ENCODE measurements around the gene FAF1.

Gene FAF1

DNA sequence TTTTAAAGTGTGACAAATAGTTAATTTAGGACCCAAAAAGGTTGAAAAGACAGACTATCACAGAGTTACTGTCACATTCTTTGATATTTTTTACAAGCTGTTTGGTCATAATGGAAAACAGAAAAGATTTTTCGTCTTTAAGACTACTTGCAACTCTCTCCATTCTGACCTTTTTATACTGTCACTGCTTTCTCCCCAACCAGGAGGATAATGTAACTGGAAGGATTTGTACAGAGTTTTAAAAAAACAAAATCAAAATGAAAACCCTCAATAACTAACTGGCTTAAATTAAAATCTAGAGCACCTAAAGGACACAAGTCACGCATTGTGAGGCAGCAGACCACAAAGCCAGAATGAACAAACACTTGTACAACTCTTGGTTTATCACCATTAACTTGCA is 257.7 kb downstream of the FAF1 start:
- H3K27ac ChIP-seq: no peak overlapping the region

DNA sequence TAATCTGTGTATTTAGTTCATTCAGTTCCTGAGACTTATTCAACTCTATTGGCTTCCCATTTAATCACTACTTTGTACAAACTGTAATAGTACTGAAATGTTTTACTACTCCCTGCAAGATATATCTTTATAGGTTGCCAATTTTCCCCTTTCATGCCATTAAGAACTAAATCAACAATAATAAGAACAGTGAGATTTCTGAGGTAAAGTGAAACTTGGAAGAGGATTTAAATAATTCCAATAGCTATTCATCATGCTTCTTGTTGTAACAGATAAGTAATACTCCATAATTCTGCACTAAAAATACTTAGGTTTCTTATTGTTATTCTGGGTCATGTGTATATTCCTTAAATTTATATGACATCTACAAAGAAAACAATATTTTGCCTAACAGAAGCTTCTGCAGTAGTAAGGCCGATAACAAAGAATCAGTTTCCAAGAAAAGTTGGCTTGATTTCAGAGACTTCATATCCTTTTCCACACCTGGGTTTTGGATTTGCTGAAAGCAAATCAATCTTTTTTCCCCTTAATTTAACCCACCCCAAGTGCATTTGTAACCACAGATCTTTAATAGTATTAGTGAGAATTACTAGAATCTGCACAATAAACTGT is 258.3 kb downstream of the FAF1 start:
- Histone ChIP-seq H3K4me3 (ENCODE audit: low read depth, low read length) (no peak overlapping the region), H3K27ac (no peak overlapping the region), H3K36me3 (no peaks in the 10 kb centered on the region), H3K27me3 (ENCODE audit: insufficient read depth, low read depth, severe bottlenecking) (no peaks in the 10 kb centered on the region), H3K9me3 (ENCODE audit: severe bottlenecking) (no peaks in the 10 kb centered on the region)
- TF ChIP-seq, protein P1, sequence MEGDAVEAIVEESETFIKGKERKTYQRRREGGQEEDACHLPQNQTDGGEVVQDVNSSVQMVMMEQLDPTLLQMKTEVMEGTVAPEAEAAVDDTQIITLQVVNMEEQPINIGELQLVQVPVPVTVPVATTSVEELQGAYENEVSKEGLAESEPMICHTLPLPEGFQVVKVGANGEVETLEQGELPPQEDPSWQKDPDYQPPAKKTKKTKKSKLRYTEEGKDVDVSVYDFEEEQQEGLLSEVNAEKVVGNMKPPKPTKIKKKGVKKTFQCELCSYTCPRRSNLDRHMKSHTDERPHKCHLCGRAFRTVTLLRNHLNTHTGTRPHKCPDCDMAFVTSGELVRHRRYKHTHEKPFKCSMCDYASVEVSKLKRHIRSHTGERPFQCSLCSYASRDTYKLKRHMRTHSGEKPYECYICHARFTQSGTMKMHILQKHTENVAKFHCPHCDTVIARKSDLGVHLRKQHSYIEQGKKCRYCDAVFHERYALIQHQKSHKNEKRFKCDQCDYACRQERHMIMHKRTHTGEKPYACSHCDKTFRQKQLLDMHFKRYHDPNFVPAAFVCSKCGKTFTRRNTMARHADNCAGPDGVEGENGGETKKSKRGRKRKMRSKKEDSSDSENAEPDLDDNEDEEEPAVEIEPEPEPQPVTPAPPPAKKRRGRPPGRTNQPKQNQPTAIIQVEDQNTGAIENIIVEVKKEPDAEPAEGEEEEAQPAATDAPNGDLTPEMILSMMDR (IDR thresholded peaks at IDR 0.05; ENCODE audit: low read depth, low read length): no peak
- DNase-seq: no peak

More for the DNA sequence above, 257.7 kb downstream of the FAF1 start:
- Histone ChIP-seq H3K9me3 (ENCODE audit: severe bottlenecking) (no peaks in the 10 kb centered on the region), H3K4me3 (ENCODE audit: low read depth, low read length) (no peak overlapping the region), H3K36me3 (no peaks in the 10 kb centered on the region), H3K27me3 (ENCODE audit: insufficient read depth, low read depth, severe bottlenecking) (no peaks in the 10 kb centered on the region)
- no peak for DNase-seq
- TF ChIP-seq, protein P1 (IDR thresholded peaks at IDR 0.05; ENCODE audit: low read depth, low read length): no peak

GRCh38 chr1:50700621-50701020 is 259.4 kb downstream of the FAF1 start:
- H3K4me3 ChIP-seq (ENCODE audit: low read depth, low read length): no peak overlapping the region

GRCh38 chr1:50700214-50700613 is 259.9 kb downstream of the FAF1 start:
- DNase-seq: peak; percentile 40
- no peak overlapping the region for H3K4me3 ChIP-seq (ENCODE audit: low read depth, low read length)
- TF ChIP-seq, protein P1 (IDR thresholded peaks at IDR 0.05; ENCODE audit: low read depth, low read length): no peak
- H3K36me3 ChIP-seq: no peaks in the 10 kb centered on the region
- H3K27ac ChIP-seq: 0 out of 2 replicates have a peak overlapping the region, but pooled peaks have one; percentile 18
- no peaks in the 10 kb centered on the region for H3K9me3 ChIP-seq (ENCODE audit: severe bottlenecking)
- no peaks in the 10 kb centered on the region for H3K27me3 ChIP-seq (ENCODE audit: insufficient read depth, low read depth, severe bottlenecking)

More at GRCh38 chr1:50700621-50701020, 259.4 kb downstream of the FAF1 start:
- H3K9me3 ChIP-seq (ENCODE audit: severe bottlenecking): no peaks in the 10 kb centered on the region
- H3K36me3 ChIP-seq: no peaks in the 10 kb centered on the region
- no peaks in the 10 kb centered on the region for H3K27me3 ChIP-seq (ENCODE audit: insufficient read depth, low read depth, severe bottlenecking)
- DNase-seq: no peak
- TF ChIP-seq, protein P1 (IDR thresholded peaks at IDR 0.05; ENCODE audit: low read depth, low read length): no peak
- H3K27ac ChIP-seq: 0 out of 2 replicates have a peak overlapping the region, but pooled peaks have one; percentile 18

DNA sequence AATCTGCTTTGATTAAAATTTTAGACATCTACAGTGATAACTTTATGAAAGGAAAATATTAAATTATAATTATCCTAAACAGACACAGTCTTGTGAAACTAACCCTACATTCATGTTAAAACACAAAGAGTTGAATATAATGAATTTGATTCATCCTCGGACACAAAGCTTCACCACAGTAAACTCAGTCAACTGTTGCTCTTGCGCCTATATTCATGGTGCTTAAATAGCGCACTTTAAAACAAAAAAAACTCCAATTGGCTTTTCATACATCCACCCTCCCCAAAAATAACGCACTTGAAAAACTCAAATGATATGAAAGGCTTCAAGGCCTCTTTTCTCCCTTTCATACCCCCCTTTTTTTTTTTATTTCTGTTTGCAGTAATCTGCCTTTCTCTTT is 260.3 kb downstream of the FAF1 start:
- Histone ChIP-seq H3K27me3 (ENCODE audit: insufficient read depth, low read depth, severe bottlenecking) (no peaks in the 10 kb centered on the region), H3K27ac (no peak overlapping the region), H3K9me3 (ENCODE audit: severe bottlenecking) (no peaks in the 10 kb centered on the region), H3K36me3 (no peaks in the 10 kb centered on the region), H3K4me3 (ENCODE audit: low read depth, low read length) (no peak overlapping the region)
- DNase-seq: no peak
- TF ChIP-seq, protein P1 (IDR thresholded peaks at IDR 0.05; ENCODE audit: low read depth, low read length): no peak
